NCI-H187 (cell line): Measurements from ENCODE around the gene PIP5K1C.
"Not testable (repeated sequence)": the region's sequence is repeated elsewhere in the genome, so short reads cannot be mapped to it uniquely, and the experiment has no call there.

ENCODE experiments used
- DNase-seq, 2 experiments: peaks; one replicate each; lab custom pipeline; 2025; lab: John Stamatoyannopoulos, UW

Gene PIP5K1C

GRCh38 chr19:3674784-3675543 is 25.3 kb downstream of the PIP5K1C start:
- no peak for DNase-seq

- no peak for DNase-seq
Measured at GRCh38 chr19:3673506-3674439, 26.5 kb downstream of the PIP5K1C start.

- DNase-seq: no peak
Measured at GRCh38 chr19:3672993-3673392, 27.3 kb downstream of the PIP5K1C start.

GRCh38 chr19:3672575-3672948 is 27.7 kb downstream of the PIP5K1C start:
- DNase-seq: no peak

- DNase-seq: no peak
Measured at GRCh38 chr19:3671680-3672574, 28.3 kb downstream of the PIP5K1C start.

- no peak for DNase-seq
Measured at GRCh38 chr19:3670796-3671679, 29.2 kb downstream of the PIP5K1C start.

- DNase-seq: no peak
Measured at GRCh38 chr19:3669947-3670795, 30.1 kb downstream of the PIP5K1C start.

GRCh38 chr19:3669082-3669946 is 31.0 kb downstream of the PIP5K1C start:
- DNase-seq: no peak

GRCh38 chr19:3668331-3669081 is 31.8 kb downstream of the PIP5K1C start:
- DNase-seq: no peak

GRCh38 chr19:3667766-3668165 is 32.5 kb downstream of the PIP5K1C start:
- DNase-seq: no peak

GRCh38 chr19:3667037-3667638 is 33.1 kb downstream of the PIP5K1C start:
- no peak for DNase-seq

- DNase-seq: not testable (repeated sequence)
Measured at GRCh38 chr19:3666545-3666856, 33.8 kb downstream of the PIP5K1C start.

GRCh38 chr19:3665681-3666544 is 34.4 kb downstream of the PIP5K1C start:
- DNase-seq: peak in 1 of 2 experiments; percentile 4

- no peak for DNase-seq
Measured at GRCh38 chr19:3664879-3665642, 35.2 kb downstream of the PIP5K1C start.

GRCh38 chr19:3663838-3664237 is 36.4 kb downstream of the PIP5K1C start:
- no peak for DNase-seq
